ENCODE results near the gene TEKT1. TPM values are rescaled to one million over a fixed set of nuclear protein-coding genes. Genes with fewer than 3 reads are reported as not detected.
"Not testable (repeated sequence)": the region's sequence is repeated elsewhere in the genome, so short reads cannot be mapped to it uniquely, and the experiment has no call there.

Gene TEKT1
- total RNA-seq, 1 experiment from 2014 or later = not detected

GRCh38 chr17:6843241-6843880, 11.8 kb upstream of the TEKT1 start:
- no TSS peak for BruUV-seq (replicated peaks)

GRCh38 chr17:6841769-6842168, 10.2 kb upstream of the TEKT1 start:
- H2AFZ ChIP-seq (ENCODE audit: low read length); DNase-seq; ATAC-seq; POLR2A ChIA-PET (ENCODE audit: unreplicated experiment); H3F3A ChIP-seq (ENCODE audit: low read length, unreplicated experiment); CTCF ChIA-PET; H3K79me2 ChIP-seq (ENCODE audit: low read length); BruUV-seq (replicated peaks); H3K27me3 ChIP-seq (ENCODE audit: low read length); H3K9me2 ChIP-seq (replicated peaks; ENCODE audit: low read length); H3K9ac ChIP-seq (ENCODE audit: low read length); H3K4me2 ChIP-seq (ENCODE audit: low read length); H3K27ac ChIP-seq (ENCODE audit: low read length); H3K4me1 ChIP-seq (ENCODE audit: insufficient read depth, low read length); H3K36me3 ChIP-seq (ENCODE audit: low read depth, low read length); H4K20me1 ChIP-seq (ENCODE audit: low read length); H3K4me3 ChIP-seq (ENCODE audit: low read length); H3K9me3 ChIP-seq (ENCODE audit: low read length): not testable (repeated sequence)
- intact Hi-C loops (cut with micrococcal nuclease) = loop anchor here (5.0 kb wide), 3 partner anchors 71 to 181 kb away; partner anchors contain the start of gene BCL6B

More at GRCh38 chr17:6843241-6843880, 11.8 kb upstream of the TEKT1 start:
- Histone ChIP-seq H3K36me3 (ENCODE audit: low read depth, low read length) (no peaks in the 10 kb centered on the region), H3F3A (ENCODE audit: low read length, unreplicated experiment) (no peaks in the 10 kb centered on the region), H3K9me2 (replicated peaks; ENCODE audit: low read length) (no peaks in the 10 kb centered on the region), H3K27ac (ENCODE audit: low read length) (no peak overlapping the region), H3K9ac (ENCODE audit: low read length) (no peak overlapping the region), H3K4me2 (ENCODE audit: low read length) (no peak overlapping the region), H2AFZ (ENCODE audit: low read length) (no peak overlapping the region), H3K4me3 (ENCODE audit: low read length) (no peak overlapping the region), H3K4me1 (ENCODE audit: insufficient read depth, low read length) (no peaks in the 10 kb centered on the region; the same call in 1 of the 2 replicates), H3K9me3 (ENCODE audit: low read length) (no peaks in the 10 kb centered on the region), H3K27me3 (ENCODE audit: low read length) (no peaks in the 10 kb centered on the region), H4K20me1 (ENCODE audit: low read length) (no peaks in the 10 kb centered on the region), H3K79me2 (ENCODE audit: low read length) (no peaks in the 10 kb centered on the region)
- ChIA-PET POLR2A (ENCODE audit: unreplicated experiment) (no interaction called here), CTCF (interaction anchor here (0.5 to 1.0 kb wide), 6 partner anchors 10 to 203 kb away, joined by 3 to 5 read pairs (median 3); no protein-coding TSS in a partner anchor)
- DNase-seq (peak; percentile 78), ATAC-seq (no peak)
- intact Hi-C loops (cut with micrococcal nuclease) = loop anchor here (1.0 to 5.0 kb wide), 4 partner anchors 69 to 179 kb away; partner anchors contain the start of gene BCL6B
- TF ChIP-seq EZH2 (IDR thresholded peaks at IDR 0.05; ENCODE audit: low read length, unreplicated experiment) (no peak), CTCF (conservative IDR thresholded peaks at IDR 0.05; ENCODE audit: low read depth, low read length) (peak; percentile 61)

GRCh38 chr17:6830383-6830986, 1.0 kb downstream of the TEKT1 start:
- Histone ChIP-seq H3K27ac (ENCODE audit: low read length) (no peak overlapping the region), H3K9me3 (ENCODE audit: low read length) (no peaks in the 10 kb centered on the region), H3K4me3 (ENCODE audit: low read length) (no peak overlapping the region), H3K4me2 (ENCODE audit: low read length) (no peak overlapping the region), H3F3A (ENCODE audit: low read length, unreplicated experiment) (no peaks in the 10 kb centered on the region), H3K79me2 (ENCODE audit: low read length) (no peaks in the 10 kb centered on the region), H3K4me1 (ENCODE audit: insufficient read depth, low read length) (peaks cover 3% of the 10 kb centered on the region; the same call in 1 of the 2 replicates), H3K27me3 (ENCODE audit: low read length) (peaks cover 21% of the 10 kb centered on the region; the same call in 1 of the 2 replicates), H4K20me1 (ENCODE audit: low read length) (no peaks in the 10 kb centered on the region), H3K9me2 (replicated peaks; ENCODE audit: low read length) (no peaks in the 10 kb centered on the region), H2AFZ (ENCODE audit: low read length) (no peak overlapping the region), H3K9ac (ENCODE audit: low read length) (no peak overlapping the region), H3K36me3 (ENCODE audit: low read depth, low read length) (no peaks in the 10 kb centered on the region)
- DNase-seq = no peak
- no TSS peak for BruUV-seq (replicated peaks)
- ATAC-seq = no peak
- ChIA-PET CTCF (no interaction called here), POLR2A (ENCODE audit: unreplicated experiment) (no interaction called here)
- TF ChIP-seq CTCF (conservative IDR thresholded peaks at IDR 0.05; ENCODE audit: low read depth, low read length) (no peak), EZH2phosphoT487 (IDR thresholded peaks at IDR 0.05; ENCODE audit: borderline replicate concordance, low read length) (no peak), EZH2 (IDR thresholded peaks at IDR 0.05; ENCODE audit: low read length, unreplicated experiment) (no peak)
- intact Hi-C loops (cut with micrococcal nuclease) = no loop called here
